SU-DHL-6 (cell line): ENCODE data around the gene RNF38.

ENCODE experiments used
- H2AFZ ChIP-seq: fragments of 200-600 bp; sonication (generic); 2 replicates; pipeline ENCODE4 v1.6.1; 2014; ENCODE audit warnings: low read depth, mild to moderate bottlenecking, moderate library complexity, mixed read lengths, antibody characterized with exemption, low read length; ENCODE audit not compliant: severe bottlenecking
- H3F3A ChIP-seq: fragments of 200-600 bp; shearing (Covaris generic); 2 replicates; pipeline ENCODE4 v1.6.0; 2016; ENCODE audit warnings: antibody characterized with exemption, mild to moderate bottlenecking; ENCODE audit not compliant: insufficient read depth
- H3K27ac ChIP-seq: fragments of 200-600 bp; sonication (generic); 2 replicates; pipeline ENCODE4 v1.5.1; 2016; ENCODE audit warnings: low read depth, mild to moderate bottlenecking, low read length, moderate library complexity, mixed read lengths
- H3K27me3 ChIP-seq: fragments of 200-600 bp; sonication (generic), shearing (Covaris generic); 2 replicates; pipeline ENCODE4 v1.6.0; 2014; ENCODE audit warnings: mild to moderate bottlenecking, low read length
- H3K36me3 ChIP-seq: fragments of 200-600 bp; sonication (generic); 2 replicates; pipeline ENCODE4 v1.6.1; 2014; ENCODE audit warnings: mild to moderate bottlenecking, low read length, mixed read lengths
- H3K4me2 ChIP-seq: fragments of 300-600, 200-600 bp; shearing (Covaris generic), sonication (generic); 2 replicates; pipeline ENCODE4 v1.6.0; 2014; ENCODE audit warnings: low read length, low read depth, mild to moderate bottlenecking; ENCODE audit not compliant: poor library complexity, severe bottlenecking
- H3K4me3 ChIP-seq: fragments of 200-600 bp; sonication (generic); 2 replicates; pipeline ENCODE4 v1.5.1; 2014; ENCODE audit warnings: antibody characterized with exemption, low read length, mild to moderate bottlenecking, mixed read lengths; ENCODE audit not compliant: insufficient read depth, poor library complexity, severe bottlenecking
- H3K79me2 ChIP-seq: fragments of 200-600 bp; sonication (generic); 2 replicates; pipeline ENCODE4 v1.6.1; 2014; ENCODE audit warnings: mild to moderate bottlenecking, low read length, moderate library complexity; ENCODE audit not compliant: insufficient read depth
- H3K9ac ChIP-seq: fragments of 200-600 bp; sonication (generic); 2 replicates; pipeline ENCODE4 v1.7.0; 2014; ENCODE audit warnings: mild to moderate bottlenecking, low read length
- H3K9me2 ChIP-seq: fragments of 200-600 bp; sonication (generic); replicated peaks from 2 replicates; pipeline ENCODE4 v1.6.1; 2014; ENCODE audit warnings: low read length; ENCODE audit not compliant: insufficient read depth
- H3K9me3 ChIP-seq: fragments of 200-600 bp; sonication (generic); 2 replicates; pipeline ENCODE4 v1.6.1; 2014; ENCODE audit warnings: low read length, mixed read lengths; ENCODE audit not compliant: insufficient read depth
- H4K20me1 ChIP-seq: fragments of 200-600 bp; sonication (generic); 2 replicates; pipeline ENCODE4 v1.6.1; 2014; ENCODE audit warnings: low read depth, mild to moderate bottlenecking, antibody characterized with exemption, low read length, moderate library complexity, mixed read lengths
- EZH2phosphoT487 ChIP-seq: fragments of 200-600 bp; sonication (generic), shearing (Covaris generic); conservative IDR thresholded peaks from 2 replicates; pipeline ENCODE4 v1.6.1; 2018; ENCODE audit warnings: mild to moderate bottlenecking, antibody characterized with exemption, low read length, moderate library complexity, mixed read lengths
- TF ChIP-seq, protein P1 (sequence below): fragments of 200-600 bp; sonication (generic); IDR thresholded peaks from one replicate; pipeline ENCODE4 v1.5.1; 2017; ENCODE audit warnings: antibody characterized with exemption, mild to moderate bottlenecking, low read length, moderate library complexity; ENCODE audit not compliant: insufficient read depth, poor library complexity, severe bottlenecking

Gene RNF38

DNA sequence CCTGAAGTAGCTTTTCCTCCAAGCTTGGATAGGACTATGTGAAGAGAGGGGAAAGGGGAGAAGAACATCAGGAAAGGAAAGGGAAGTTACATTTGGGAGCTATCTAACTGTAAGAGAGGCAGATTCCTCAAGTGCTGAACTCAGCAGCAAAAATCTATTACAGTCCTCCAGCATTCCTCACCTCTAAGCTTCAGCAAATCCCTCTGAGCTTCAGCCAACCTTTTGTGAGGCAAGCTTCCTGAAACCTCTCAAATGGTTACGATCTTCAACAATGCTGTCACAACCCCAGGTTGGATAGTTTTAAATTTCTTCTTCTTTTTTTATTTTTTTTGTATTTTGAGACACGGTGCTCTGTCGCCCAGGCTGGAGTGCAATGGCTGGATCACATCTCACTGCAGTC, 2.5 kb upstream of the RNF38 start:
- no peak overlapping the region for H2AFZ ChIP-seq
- H4K20me1 ChIP-seq: no peaks in the 10 kb centered on the region
- no peaks in the 10 kb centered on the region for H3K9me2 ChIP-seq
- no peak overlapping the region for H3K27ac ChIP-seq
- peaks cover 33% of the 10 kb centered on the region for H3F3A ChIP-seq
- H3K9me3 ChIP-seq: no peaks in the 10 kb centered on the region
- H3K4me3 ChIP-seq: no peak overlapping the region
- no peak overlapping the region for H3K4me2 ChIP-seq
- H3K27me3 ChIP-seq: no peaks in the 10 kb centered on the region
- H3K36me3 ChIP-seq: peaks cover 12% of the 10 kb centered on the region; the same call in 1 of the 2 replicates
- no peak overlapping the region for H3K9ac ChIP-seq
- TF ChIP-seq EZH2phosphoT487: no peak
- peaks cover 43% of the 10 kb centered on the region for H3K79me2 ChIP-seq

DNA sequence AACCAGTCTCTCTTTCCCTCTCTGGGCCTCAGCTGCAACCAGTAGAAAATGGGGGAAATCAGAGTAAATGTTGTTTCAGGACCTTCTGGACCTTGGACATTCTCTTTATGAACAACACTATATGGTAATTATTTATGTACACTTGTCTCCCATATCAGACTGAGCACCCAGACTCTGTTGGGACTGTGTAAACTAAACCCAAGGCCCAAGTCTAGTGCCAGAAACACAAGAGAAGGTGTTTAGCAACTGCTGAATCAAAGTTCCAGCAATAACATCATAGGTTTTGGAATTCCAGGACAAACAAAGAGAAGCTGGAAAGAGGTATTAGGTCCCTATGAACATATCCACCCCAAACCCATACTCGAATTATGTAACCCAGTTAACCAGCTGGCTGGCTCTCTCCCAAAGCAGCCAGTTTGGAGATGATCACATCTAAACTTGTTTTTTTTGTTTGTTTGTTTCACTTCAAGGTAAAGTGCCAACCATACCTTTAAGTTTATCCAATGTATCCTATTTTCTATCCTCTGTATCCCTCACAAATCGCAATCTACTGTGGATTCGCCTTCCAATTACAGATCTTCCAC, 1.9 kb upstream of the RNF38 start:
- Histone ChIP-seq H3K9ac (peak overlapping the region; percentile 84), H3K9me3 (no peaks in the 10 kb centered on the region), H3K27me3 (no peaks in the 10 kb centered on the region), H3K4me2 (peak overlapping the region; percentile 98), H2AFZ (no peak overlapping the region), H3K27ac (no peak overlapping the region; the same call in 1 of the 2 replicates), H3K4me3 (no peak overlapping the region), H3K79me2 (peaks cover 48% of the 10 kb centered on the region), H3K9me2 (no peaks in the 10 kb centered on the region), H3F3A (peaks cover 29% of the 10 kb centered on the region), H3K36me3 (peaks cover 12% of the 10 kb centered on the region; the same call in 1 of the 2 replicates), H4K20me1 (no peaks in the 10 kb centered on the region)
- TF ChIP-seq EZH2phosphoT487: no peak
- TF ChIP-seq, protein P1, sequence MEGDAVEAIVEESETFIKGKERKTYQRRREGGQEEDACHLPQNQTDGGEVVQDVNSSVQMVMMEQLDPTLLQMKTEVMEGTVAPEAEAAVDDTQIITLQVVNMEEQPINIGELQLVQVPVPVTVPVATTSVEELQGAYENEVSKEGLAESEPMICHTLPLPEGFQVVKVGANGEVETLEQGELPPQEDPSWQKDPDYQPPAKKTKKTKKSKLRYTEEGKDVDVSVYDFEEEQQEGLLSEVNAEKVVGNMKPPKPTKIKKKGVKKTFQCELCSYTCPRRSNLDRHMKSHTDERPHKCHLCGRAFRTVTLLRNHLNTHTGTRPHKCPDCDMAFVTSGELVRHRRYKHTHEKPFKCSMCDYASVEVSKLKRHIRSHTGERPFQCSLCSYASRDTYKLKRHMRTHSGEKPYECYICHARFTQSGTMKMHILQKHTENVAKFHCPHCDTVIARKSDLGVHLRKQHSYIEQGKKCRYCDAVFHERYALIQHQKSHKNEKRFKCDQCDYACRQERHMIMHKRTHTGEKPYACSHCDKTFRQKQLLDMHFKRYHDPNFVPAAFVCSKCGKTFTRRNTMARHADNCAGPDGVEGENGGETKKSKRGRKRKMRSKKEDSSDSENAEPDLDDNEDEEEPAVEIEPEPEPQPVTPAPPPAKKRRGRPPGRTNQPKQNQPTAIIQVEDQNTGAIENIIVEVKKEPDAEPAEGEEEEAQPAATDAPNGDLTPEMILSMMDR: no peak

DNA sequence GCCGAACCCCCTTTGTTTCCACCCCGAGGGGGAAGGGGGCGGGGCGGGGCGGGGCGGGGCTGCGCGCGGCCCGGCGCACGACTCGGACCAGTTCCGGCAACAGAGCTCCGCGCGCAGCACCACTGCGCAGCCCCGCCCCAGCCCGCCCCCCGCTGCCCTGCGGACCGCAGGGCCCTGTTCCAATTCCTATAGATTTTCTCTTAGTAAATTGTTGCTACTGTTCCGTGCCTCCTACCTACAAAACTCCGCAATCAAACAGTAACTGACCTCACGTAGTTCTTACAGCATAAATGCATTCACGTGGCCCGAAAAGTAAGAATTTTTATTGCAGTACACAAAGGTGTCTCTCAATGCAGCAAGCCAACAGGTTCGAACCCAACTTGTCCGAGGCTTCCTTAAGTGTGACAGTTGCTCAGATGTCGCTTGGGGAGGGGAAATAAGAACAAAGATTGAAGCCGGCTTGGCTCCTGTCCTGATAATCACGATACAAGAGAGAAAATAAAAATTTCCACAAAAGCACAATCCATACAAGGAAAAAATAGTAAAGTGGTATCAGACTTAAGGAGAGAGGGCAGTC, 1.2 kb upstream of the RNF38 start:
- Histone ChIP-seq H3F3A (peaks cover 29% of the 10 kb centered on the region), H3K9ac (peak overlapping the region; percentile 84), H3K36me3 (peaks cover 12% of the 10 kb centered on the region; the same call in 1 of the 2 replicates), H3K9me2 (no peaks in the 10 kb centered on the region), H3K4me3 (peak overlapping the region; percentile 71), H3K27ac (peak overlapping the region; percentile 89), H3K9me3 (no peaks in the 10 kb centered on the region), H2AFZ (peak overlapping the region; percentile 75), H3K27me3 (no peaks in the 10 kb centered on the region), H4K20me1 (no peaks in the 10 kb centered on the region), H3K4me2 (peak overlapping the region; percentile 98), H3K79me2 (peaks cover 48% of the 10 kb centered on the region)
- TF ChIP-seq, protein P1: no peak
- no peak for TF ChIP-seq EZH2phosphoT487

DNA sequence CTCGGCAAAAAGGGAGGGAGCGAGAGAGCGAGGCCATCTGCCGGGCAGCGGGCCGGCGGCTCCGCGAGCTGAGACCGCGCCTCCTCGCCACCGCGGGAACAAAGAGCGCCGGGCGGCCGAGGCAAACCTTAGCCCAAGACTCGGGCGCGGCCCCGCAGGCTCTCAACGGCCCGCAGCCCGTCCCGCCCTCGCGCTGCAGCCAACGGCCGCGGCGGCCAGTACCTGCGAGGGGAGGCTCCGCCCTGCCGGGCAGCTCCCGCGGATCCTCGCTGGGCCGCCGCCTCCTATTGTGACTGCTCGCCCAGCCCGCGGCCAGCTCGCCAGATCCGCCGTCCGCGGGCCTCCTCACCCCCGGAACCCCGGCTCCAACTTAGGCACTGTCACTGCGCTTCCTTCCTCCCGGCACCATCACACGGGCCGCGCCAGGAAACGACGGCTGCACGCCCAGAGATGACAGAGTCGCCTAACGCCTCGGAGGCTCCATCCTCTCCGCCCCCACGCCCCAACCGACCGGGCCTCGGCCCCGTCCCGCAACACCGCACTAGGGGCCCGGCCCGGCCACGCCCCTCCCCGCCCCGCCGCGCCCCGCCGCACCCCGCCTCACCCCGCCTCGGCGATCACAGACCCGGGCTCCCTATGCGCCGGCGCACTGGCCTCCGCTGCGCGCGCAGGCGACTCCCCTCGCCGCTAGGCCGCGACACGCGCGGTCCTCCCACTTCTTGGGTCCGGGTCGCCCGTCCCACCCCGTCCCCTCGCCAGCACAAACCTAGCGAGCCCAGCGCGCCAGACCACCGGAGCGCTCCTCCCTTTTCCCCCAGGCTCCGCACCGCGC, 479 bp upstream of the RNF38 start:
- peaks cover 29% of the 10 kb centered on the region for H3F3A ChIP-seq
- peaks cover 49% of the 10 kb centered on the region for H3K79me2 ChIP-seq

More for the DNA sequence above, 479 bp upstream of the RNF38 start:
- Histone ChIP-seq H4K20me1 (0 out of 2 replicates have a peak, but pooled peaks cover 6% of the 10 kb centered on the region), H3K4me2 (peak overlapping the region; percentile 98), H3K36me3 (peaks cover 12% of the 10 kb centered on the region; the same call in 1 of the 2 replicates), H3K9me3 (no peaks in the 10 kb centered on the region), H3K9ac (peak overlapping the region; percentile 84), H3K27me3 (no peaks in the 10 kb centered on the region), H3K4me3 (peak overlapping the region; percentile 71), H3K9me2 (no peaks in the 10 kb centered on the region), H3K27ac (peak overlapping the region; percentile 89), H2AFZ (peak overlapping the region; percentile 74)
- no peak for TF ChIP-seq EZH2phosphoT487
- TF ChIP-seq, protein P1: no peak
